Activated CD8-positive, alpha-beta memory T cell treated with anti-CD3 and anti-CD28 coated beads, Interleukin-2, amount 50 U/mL, for 1 hour (primary cell): Measurements from ENCODE around the gene EML4.
"Not testable (repeated sequence)": the region's sequence is repeated elsewhere in the genome, so short reads cannot be mapped to it uniquely, and the experiment has no call there.

ENCODE experiments used
- DNase-seq: peaks from one replicate; pipeline ENCODE4 v3.0.0-alpha.2; 2020; ENCODE audit errors: extremely low read depth

Gene EML4

DNA sequence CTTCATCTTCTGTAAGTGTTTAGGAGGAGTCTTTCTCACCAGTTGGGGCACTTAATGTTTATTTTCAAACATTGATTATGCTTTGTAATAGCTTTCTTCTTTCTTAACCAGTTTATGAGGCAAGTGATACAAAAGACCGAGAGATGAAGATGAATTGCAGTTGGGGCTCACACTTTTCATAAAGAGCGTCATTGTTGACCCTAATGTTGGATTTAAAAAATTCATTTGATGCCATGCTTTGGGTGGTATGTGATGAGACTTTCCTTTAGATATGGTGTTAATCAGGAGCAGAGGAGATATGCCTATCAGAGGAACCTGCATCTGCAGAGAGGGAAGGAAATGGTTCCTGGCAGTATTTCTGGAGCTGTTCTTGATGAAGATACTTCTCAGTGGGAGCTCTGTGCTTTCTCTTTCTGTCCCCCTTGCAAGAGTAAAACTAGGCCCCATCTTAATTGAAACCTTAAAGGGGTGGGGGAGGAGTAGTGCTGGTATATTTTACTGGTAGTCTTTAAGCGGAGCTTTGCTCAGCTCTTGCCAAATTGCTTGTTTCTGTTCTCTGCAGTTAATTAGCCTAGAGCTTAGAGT lies 2.3 kb downstream of the EML4 start:
- no peak for DNase-seq

DNA sequence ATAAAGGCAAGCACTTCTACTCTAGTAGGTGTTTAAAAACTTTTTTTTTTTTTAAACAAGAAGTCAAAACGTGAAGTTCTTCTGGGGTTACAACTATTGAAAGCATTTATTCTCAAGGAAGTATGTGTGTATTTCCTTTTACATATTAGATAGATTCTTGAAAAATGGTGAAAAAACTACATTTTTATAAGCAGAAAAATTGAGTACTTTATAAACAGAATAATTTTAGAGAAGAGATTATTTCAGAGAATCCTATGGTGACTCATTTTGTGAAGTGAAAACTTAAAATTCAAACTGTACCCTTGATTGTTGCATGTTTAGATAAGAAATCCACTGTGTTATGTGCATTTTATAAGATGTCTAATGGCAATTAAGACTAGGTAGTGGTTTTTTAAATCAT lies 2.9 kb downstream of the EML4 start:
- no peak for DNase-seq

DNA sequence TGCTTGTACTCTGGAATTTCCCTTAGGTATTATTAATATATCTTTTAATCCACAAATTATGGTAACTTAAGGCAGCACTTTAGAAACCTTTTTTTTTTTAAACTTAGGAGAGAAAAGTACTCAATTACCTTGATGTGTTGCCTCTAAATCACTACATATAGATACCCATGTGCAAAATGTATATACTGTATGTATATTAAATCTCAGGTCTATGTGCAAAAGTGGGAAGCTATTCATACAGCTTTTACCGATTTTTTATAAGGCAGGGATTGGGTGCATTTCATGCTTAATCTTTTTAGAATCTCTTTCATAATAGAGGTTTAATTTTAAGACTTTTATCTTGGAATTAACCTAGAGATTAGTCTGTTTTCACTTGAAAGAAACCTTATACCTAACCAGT lies 3.4 kb downstream of the EML4 start:
- DNase-seq = no peak

DNA sequence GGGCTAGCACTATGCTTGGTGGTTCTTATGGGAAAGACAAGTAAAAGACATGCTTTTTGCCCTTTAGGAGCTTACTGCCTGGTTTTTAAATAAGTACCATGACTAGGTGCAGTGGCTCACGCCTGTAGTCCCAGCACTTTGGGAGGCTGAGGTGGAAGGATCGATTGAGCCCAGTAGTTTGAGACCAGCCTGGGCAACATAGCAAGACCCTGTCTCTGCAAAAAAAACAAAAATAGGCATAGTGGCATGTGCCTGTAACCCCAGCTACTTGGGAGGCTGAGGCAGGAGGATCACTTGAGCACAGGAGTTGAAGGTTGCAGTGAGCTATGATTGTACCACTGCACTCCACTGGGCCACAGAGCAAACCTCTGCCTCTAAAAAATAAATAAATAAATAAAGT lies 4.3 kb downstream of the EML4 start:
- DNase-seq = not testable (repeated sequence)

DNA sequence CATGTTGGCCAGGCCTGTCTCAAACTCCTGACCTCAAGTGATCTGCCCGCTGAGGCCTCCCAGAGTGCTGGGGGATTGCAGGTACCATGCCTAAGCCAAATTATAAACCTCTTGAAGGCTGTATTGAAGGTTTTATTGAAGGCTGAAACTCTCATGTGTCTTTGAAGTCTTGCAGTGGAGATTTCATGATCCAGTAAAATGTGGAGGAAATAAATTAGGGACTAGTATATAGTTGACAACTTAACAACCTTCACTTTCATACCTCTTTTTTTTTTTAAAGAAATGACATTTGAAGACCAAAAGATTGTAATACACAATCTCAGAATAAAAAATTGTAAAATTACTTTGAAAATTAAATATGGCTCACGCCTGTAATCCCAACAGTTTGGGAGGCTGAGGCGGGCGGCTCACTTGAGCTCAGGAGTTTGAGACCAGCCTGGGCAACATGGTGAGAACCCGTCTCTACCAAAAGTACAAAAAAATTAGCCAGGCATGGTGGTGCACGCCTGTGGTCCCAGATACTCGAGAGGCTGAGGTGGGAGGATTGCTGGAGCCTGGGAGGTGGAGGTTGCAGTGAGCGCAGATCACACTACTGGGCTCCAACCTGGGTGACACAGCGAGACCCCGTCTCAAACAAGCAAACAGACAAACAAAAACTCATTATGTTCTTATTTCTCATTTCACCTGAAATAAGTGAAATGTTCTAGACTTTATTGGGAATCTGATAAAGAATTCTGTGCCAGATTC lies 8.0 kb downstream of the EML4 start:
- DNase-seq = no peak

DNA sequence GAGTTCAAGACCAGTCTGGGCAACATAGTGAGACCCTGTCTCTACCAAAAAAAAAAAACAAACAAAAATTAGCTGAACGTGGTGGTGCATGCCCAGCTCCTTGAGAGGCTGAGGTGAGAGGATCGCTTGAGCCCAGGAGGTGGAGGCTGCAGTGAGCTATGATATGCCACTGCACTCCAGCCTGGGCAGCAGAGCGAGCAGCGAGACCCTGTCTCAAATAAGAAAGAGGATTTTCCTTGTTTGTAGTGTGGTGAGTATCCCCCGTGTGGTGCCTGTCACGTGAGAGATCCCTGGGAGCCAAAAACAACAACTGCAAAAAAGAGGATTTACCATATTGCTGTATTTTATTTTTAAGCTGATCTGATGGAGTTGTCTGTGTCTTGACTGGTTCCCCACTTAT lies 9.2 kb downstream of the EML4 start:
- DNase-seq = no peak

DNA sequence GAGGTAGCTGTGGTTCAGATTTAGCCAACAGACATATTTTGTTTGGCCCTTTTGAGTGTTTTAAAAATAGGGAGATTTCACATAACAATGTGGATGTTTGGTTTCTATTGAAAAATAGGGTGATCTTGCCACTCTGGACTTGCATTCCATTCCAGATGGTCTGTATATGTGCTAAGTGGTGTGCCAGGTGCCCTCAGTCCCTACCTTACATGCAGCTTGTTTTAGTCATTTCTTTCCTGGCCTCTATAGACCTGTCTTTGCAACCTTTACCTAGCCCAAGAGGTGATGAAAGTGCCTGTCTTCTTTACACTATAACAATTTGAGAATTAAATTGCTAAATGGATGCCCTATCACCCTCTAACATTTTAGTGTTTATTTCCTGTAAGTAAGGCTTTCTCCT lies 11.1 kb downstream of the EML4 start:
- DNase-seq = no peak

DNA sequence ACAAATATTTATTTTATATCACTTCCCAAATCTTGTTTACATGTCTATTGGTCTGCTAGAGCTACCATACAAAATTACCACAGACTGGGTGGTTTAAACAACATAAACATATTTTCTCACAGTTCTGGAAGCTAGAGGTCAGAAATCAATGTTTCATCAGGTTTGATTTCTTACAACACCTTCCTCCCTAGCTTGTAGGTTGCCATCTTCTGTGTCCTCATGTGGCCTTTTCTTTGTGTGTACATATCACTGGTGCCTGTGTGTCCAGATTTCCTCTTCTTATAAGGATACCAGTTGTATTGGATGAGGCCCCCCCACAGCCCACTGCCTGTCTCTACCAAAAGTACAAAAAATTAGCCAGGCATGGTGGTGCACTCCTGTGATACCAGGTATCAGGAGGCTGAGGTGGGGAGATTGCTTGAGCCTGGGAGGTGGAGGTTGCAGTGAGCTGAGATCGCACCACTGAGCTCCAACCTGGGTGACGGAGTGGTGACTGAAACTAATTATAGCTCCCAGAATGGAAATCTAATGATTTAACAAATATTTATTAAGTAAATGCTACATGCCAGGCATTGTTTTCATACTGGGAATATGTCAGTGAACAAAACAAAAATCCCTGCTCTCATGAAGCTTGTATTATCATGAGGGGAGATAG lies 13.6 kb downstream of the EML4 start:
- DNase-seq = no peak

DNA sequence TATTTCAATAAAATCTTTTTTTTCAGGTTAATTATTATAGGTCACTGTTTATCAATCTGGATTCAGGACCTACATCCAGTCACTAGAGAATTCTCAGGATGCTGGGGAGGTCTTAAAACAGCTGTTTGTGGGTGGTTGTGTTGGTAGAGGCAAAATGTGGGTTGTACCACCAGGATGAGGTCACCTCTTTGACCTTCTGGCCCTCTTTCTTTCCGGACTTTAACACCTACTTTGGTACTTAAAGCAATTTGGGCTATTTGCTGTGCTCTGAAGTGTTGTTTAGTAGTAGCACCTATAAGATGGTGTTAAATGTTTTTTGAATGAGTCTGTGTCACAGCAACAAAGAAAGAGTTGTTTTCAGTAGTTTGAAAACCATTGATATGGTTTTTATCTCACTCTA lies 14.6 kb downstream of the EML4 start:
- no peak for DNase-seq

DNA sequence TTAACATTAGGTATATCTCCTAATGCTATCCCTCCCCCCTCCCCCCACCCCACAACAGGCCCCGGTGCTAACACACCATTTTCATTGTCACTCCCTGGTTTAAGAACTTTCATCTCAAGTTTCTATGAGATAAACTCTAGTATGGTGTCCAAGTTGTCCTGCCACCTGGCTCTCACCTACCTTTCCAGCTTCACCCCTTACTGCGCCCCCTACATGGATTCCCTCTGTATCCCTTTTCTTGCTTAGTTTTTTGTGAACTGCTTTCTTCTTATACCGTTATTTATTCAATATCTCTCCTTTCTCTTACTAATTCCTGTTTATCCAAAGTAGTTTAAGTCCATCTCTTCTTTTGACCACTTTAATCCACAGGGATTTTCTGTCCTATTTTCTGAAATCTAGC lies 15.2 kb downstream of the EML4 start:
- no peak for DNase-seq

DNA sequence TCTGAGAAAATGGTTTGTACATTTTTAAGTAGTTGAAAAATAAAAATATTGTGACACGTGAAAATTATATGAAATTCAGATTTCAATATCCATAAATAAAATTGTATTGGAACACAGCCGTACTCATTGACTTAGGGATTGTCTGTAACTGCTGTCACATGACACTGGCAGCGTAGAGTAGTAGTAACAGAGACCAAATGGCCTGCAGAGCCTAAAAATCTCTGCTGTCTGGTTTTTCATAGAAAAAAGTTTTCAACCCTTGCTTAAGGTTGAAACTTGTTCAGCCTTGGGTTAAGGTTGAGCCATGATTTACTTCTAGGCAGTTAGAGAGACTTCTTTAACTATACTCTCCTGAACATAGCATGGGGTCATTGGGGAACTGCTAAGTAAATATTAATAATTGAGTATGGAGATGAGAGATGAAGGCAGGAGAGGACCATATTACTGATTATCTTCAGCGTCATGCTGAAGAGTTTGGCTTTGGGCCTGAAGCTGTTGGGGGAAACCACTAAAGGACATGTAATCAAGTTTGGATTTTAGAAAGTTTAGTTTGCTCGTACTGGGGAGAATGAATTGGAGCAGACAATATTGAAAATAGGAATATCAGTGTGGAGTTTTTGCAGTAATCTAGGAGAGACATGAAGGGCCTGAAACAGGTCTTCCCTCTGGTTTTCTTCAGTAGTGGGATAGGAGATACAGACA lies 16.2 kb downstream of the EML4 start:
- DNase-seq = no peak

DNA sequence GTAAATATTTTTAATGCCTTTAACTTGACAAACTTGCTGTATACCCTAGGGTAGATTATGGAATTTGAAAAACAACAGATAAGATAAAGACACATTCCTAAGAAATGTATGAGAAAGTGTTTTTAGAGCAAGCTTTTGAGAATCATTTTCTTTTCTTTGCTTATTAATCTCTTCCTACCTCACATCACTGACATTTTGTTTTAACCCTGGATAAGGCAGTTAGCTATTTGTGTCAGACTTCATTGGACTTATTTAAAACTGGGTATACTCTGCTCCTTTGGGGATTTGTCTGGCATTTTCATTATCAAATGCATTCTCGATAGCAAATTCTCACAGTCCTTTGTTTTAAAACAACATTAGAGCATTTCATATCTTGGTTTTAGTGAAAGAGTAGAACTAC lies 17.2 kb downstream of the EML4 start:
- DNase-seq = no peak

DNA sequence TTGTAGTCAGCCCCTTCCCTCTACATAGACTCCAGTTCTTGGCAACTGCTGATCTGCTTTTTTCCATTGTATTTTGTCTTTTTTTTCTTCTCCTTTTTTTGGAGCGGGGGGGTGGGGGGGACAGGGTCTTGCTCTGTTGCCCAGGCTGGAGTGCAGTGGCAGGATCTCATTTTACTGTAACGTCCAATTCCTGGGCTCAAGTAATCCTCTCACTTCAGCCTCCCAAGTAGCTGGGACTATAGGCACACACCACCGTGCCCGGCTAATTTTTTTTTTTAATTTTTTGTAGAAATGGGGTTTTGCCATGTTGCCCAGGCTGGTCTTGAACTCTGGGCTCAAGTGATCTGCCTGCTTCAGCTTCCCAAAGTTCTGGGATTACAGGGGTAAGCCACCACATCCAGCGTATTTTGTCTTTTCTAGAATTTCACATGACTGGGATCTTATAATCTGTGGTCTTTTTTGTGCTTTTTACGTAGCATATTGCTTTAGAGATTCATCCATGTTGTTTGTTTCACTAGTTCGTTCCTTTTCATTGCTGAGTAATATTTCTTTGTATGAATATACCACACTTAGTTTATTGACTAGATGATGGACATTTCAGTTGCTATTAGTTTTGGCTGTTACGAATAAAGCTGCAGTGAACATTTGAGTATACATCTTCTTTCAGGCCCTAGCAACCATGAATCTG lies 17.9 kb downstream of the EML4 start:
- no peak for DNase-seq

DNA sequence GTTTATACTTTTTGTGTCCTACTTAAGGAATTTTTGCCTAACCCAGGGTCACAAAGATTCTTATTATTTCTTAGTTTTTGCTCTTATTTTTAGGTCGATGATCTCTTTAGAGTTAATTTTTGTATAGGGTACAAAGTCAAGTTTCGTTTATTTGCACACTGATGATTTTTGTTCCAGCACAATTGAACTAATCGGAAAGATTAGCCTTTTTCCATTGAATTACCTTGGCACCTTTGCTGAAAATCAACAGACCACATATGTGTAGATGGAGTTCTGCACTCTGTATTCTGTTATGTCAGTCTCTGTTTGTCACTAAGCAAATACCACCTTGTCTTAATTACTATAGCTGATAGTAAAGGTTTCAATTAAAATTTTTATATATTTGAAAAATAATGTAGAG lies 18.7 kb downstream of the EML4 start:
- no peak for DNase-seq

DNA sequence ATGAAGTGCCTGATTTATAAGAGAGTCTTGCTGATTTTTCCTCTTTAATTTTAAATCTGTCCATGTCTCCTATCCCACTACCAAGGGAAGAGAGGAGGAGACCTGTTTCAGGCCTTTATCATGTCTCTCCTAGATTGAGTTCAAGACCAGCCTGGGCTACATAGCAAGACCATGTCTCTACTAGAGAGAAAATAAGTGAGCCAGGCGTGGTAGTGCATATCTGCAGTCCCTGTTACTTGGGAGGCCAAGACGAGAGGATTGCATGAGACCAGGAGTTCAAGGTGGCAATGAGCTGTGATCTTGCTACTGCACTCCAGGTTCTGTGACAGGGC lies 20.0 kb downstream of the EML4 start:
- no peak for DNase-seq

DNA sequence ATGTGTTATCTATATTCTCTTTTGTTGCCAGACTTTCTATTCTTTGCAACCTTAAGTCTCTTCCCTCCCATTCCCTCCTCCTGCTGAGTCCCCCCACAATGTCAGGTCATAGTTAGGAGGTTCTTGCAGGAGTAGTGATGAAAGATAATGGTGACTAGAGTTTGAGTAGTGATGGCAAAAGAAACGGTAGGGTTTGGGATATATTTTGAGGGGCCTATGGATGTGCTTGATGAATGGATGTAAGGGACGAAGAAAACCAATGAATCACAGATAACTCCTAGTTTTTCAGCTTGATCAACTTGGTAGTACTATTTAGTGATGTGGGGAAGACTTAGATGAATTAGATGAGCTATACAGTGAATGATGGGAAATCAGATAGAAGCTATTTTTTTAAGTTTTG lies 21.0 kb downstream of the EML4 start:
- DNase-seq = no peak

DNA sequence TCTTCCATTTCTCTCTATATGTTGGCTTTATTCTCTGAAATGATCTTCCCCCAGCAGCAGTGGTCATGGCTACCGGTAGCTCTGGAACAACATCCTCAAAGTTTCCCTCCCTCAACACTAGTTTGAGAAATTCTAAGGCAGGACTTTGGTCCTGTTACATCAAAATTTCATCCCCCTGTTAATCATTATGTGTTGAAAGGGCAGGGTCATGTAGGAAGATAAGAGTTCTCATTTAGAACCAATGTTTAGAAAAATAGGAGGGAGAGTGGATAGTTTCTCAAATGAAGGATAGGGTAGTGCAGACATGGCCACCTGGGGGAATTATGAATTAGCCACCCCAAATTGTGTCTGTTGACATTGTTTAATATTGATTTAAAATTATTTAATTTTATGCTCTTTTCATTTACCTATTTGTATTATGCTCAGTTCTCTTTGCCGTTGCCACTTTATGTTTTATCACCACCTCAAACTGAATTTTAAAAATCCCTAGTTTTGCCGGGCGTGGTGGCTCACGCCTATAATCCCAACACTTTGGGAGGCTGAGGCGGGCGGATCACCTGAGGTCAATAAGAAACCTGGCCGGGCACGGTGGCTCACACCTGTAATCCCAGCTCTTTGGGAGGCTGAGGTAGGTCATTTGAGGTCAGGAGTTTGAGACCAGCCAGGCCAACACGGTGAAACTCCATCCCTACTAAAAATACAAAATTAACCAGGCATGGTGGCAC lies 22.3 kb downstream of the EML4 start:
- DNase-seq = no peak

DNA sequence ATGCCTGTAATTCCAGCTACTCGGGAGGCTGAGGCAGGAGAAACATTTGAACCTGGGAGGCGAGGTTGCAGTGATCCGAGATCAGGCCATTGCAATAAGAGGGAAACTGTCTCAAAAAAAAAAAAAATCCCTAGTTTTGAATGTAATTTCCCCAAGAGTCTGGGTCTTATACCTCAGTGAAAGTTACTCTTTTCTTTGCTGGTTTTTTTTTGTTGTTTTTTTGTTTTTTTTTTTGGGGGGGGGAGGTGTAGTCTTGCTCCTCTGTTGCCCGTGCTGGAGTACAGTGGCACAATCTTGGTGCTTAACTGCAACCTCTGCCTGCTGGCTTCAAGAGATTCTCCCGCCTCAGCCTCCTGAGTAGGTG lies 22.8 kb downstream of the EML4 start:
- DNase-seq = no peak

DNA sequence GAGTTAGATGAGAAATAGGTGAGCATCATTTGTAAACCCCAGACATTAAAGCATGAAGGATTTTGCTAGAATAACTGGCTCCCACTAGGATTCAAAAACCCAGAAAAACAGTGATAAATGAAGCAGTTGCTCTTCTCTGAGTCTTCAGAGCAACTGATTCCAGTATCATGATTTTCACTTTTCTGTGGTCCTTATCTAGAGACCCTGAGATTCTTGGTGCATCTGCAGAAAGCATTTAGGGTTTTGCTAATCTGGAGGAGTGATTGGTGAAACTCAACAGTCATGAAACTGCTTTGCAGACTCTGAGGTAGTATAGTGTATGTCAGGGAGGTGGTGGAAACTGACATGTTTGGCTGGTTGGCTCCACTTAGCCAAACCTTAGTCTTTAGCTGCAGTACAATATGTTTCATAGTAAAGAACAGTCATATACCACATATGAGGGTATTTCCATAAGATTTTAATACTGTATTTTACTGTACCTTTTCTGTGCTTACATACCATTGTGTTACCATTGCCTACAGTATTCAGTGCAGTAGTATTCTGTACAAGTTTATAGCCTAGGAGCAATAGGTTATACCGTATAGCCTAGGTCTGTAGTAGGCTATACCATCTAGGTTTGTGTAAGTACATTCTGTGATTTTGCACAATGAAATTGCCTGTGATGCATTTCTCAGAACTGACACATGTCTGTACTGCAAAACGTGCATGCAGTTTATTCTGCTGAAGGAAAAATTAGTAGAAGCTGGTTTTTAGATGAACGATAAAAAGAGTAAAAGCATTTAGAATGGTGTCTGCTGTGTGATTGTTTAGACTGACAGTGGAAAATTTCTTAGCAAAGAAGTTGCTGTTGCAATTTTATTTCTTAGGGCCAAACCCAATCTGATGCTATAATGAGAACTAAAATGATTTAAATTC lies 23.8 kb downstream of the EML4 start:
- no peak for DNase-seq

DNA sequence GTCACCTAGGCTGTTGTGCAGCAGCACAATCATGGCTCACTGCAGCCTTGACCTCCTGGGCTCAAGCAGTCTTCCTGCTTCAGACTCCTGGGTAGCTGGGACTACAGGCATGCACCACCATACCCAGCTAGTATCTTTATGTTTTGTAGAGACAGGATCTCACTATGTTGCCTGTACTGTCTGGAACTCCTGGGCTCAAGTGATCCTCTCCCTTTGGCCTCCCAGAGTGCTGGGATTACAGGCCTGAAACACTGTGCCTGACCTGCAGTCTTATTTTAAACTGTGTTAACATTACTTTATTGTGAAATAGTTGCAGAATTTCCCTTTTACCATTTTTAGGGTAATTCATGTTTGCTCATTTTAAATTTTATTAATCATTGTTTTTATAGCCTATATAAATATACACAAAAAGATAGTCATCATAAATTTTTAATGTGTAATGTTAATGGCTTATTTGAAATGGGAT lies 24.6 kb downstream of the EML4 start:
- no peak for DNase-seq

DNA sequence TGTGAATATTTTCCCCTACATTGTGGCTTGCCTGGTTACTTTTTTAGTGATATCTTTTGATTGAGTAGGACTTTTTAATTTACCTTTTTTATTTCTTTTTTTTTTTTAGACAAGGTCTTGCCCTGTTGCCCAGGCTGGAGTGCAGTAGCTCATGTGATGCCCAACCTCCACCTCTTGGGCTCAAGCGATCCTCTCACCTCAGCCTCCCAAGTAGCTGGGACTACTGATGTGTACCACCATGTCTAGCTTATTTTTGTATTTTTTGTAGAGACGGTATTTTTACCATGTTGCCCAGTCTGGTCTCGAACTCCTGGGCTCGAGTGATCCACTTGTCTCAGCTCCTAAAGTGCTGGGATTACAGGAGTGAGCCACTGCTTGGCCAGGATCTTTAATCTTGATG lies 25.3 kb downstream of the EML4 start:
- no peak for DNase-seq
